B cell (primary cell): ENCODE measurements around the gene RAB26.

Experiments used
- EZH2 ChIP-seq: IDR thresholded peaks from 2 replicates; pipeline ENCODE4 v1.6.1; 2012; ENCODE audit warnings: borderline replicate concordance, low read depth, mild to moderate bottlenecking, moderate library complexity, low read length; ENCODE audit not compliant: insufficient read depth, poor library complexity, severe bottlenecking
- TF ChIP-seq, protein P1 (sequence below): fragments of 200-600 bp; IDR thresholded peaks from one replicate; pipeline ENCODE4 v1.8.0; 2022; ENCODE audit warnings: antibody characterized with exemption, mild to moderate bottlenecking

DNA sequence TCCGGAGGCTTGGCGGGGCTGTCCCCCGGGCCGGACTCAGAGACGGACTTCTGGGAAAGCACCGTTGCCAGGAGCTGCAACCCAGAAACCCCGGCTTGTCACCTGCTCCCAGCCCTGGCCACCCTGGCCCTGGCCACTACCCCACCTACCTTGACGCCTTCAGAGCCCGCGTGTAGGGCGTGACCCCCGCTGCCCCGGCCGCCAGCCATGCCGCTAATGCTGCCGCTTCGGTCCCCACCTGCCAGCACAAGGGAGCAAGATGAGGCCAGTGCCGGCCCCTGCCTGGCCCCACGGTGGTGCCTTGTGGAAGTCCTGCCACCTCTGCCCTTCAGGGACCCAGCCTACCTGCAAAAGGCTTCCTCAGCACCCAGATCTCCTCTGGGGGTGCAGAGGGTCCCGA is 36.5 kb downstream of the RAB26 start:
- TF ChIP-seq, protein P1, sequence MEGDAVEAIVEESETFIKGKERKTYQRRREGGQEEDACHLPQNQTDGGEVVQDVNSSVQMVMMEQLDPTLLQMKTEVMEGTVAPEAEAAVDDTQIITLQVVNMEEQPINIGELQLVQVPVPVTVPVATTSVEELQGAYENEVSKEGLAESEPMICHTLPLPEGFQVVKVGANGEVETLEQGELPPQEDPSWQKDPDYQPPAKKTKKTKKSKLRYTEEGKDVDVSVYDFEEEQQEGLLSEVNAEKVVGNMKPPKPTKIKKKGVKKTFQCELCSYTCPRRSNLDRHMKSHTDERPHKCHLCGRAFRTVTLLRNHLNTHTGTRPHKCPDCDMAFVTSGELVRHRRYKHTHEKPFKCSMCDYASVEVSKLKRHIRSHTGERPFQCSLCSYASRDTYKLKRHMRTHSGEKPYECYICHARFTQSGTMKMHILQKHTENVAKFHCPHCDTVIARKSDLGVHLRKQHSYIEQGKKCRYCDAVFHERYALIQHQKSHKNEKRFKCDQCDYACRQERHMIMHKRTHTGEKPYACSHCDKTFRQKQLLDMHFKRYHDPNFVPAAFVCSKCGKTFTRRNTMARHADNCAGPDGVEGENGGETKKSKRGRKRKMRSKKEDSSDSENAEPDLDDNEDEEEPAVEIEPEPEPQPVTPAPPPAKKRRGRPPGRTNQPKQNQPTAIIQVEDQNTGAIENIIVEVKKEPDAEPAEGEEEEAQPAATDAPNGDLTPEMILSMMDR = no peak
- no peak for TF ChIP-seq EZH2
